ENCODE data around the gene THSD1. TPM values are rescaled to one million over a fixed set of nuclear protein-coding genes. Genes with fewer than 3 reads are reported as not detected.

Gene THSD1
- 27.1 and 29.0 TPM in 2 replicates for total RNA-seq
- 28.5 TPM for polyA plus RNA-seq (2012)

DNA sequence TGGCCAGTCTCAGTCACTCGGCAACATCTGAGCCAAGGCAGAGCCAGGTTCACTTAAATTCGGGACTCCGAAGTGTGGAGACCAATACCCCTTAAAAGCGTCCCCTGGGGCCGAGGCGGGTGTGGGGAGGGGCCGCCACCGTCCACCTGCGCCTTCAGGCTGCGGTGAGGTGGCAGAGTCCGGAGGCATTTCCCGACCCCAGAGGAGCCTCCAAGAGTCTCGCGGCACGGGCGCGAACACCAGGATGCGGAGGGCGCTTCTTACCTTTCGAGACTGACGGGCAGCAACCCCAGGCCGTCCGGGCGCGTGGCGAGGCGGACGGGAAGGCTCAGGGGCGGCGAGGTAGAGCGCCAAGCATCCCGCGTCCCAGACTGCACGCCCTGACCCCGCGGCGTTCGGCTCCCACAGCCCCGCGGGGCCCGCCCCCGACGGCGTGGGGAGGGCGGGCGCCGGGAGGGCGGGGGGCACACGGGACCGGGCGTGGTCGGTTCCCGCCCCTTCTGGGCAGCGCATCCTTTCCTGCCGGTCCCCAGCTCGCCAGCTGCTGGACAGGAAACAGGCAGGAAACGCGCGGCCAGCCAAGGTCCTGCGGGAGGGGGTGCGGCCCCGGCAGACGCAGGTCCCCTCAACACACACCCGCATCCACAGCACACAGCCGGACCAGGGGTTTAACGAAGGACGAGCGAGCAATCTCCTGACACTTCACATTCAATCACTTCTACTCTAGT lies at the start of gene THSD1:
THSD1 (minus strand) TSS at position 406 of the 728 bp plus-strand sequence. CDS start 3,572 bp downstream, outside the sequence.
- peak; percentile 81 for DNase-seq (ENCODE audit: low read depth)

- DNase-seq (ENCODE audit: low read depth): peak; percentile 81
Measured at GRCh38 chr13:52455677-52456041, 49.7 kb upstream of the THSD1 start.

GRCh38 chr13:52454820-52455676 lies 49.1 kb upstream of the THSD1 start, which contains the start of gene CKAP2:
TSS of gene CKAP2 (plus strand) at chr13:52455478. CDS start at chr13:52455557, 79 bp downstream.
- DNase-seq (ENCODE audit: low read depth): peak; percentile 96

DNA sequence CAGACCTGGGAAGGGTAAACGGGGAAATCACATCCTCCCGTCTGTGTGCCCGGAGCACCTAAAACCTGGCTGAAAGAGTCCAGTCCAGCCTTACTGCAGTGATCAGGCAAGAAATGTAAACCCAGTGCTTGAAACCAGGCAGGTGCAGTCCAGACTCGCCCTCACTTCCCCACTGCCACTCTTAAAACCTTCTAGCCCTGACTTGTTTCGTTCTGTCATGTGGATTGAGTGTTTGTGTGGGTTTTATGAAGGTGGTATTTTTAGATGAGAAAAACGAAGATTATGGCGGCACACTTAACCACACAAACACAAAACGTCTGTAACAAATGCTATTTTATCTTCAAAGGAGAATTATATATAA lies 48.5 kb upstream of the THSD1 start:
- peak; percentile 45 for DNase-seq (ENCODE audit: low read depth)

GRCh38 chr13:52452470-52452869 lies 46.5 kb upstream of the THSD1 start:
- no peak for DNase-seq (ENCODE audit: low read depth)

GRCh38 chr13:52451135-52451804 lies 45.3 kb upstream of the THSD1 start:
- no peak for DNase-seq (ENCODE audit: low read depth)

DNA sequence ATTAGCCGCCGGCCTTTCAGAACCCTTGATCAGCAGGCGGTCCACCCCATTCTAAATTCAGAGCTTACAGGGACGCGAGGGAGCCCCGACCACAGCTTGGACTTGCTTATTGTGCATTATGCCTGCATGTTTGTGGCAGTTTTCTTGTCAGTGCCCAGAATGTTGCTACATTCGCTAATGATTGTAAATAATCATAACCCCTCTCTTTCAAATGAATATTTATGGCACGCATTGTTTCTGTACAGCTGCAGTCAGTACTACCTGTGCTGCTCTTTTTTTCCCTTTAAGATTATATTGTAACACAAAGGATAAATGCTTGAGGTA lies 44.8 kb upstream of the THSD1 start:
- no peak for DNase-seq (ENCODE audit: low read depth)

DNA sequence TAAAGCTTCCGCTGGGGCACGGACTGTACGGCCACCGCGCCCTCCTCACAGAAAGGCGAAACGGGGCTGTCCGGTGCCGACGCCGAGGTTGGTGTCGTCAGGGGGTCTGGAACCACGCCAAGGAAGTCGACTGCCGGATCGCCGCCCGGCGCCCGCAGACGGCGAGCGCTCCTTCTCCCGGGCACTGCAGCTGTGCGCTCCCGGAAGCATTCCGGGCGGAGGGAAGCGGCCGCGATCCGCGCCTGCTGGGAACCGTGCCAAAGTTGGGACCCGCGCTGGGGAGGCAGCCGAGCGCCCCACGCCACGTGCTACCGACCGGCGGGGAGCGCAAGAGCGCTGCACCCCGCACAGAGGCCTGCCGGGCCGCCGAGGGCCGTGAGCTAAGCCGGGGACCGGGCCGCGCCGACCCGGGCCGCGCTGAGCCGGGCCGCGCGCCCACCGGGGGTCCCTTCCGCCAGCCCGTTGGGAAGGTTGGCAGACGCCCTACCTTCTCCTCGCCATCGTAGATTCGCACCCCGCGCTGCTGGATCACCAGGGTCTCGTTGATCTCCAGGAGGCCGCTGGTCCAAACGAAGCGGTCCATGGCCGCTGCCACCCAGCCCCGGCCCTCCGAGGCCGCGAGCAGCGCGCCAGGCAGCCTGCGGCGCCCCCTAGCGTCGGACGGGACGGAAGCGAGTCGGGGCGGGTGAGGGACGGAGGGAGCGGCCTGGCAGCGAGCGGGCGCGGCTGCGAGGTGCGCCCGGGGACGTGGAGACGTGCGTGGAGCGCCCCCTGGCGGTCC lies 44.2 kb upstream of the THSD1 start, which contains the start of gene VPS36:
VPS36 (minus strand) TSS at position 623 of the 781 bp plus-strand sequence; CDS start at position 583, 40 bp downstream.
- DNase-seq (ENCODE audit: low read depth): peak; percentile 96

DNA sequence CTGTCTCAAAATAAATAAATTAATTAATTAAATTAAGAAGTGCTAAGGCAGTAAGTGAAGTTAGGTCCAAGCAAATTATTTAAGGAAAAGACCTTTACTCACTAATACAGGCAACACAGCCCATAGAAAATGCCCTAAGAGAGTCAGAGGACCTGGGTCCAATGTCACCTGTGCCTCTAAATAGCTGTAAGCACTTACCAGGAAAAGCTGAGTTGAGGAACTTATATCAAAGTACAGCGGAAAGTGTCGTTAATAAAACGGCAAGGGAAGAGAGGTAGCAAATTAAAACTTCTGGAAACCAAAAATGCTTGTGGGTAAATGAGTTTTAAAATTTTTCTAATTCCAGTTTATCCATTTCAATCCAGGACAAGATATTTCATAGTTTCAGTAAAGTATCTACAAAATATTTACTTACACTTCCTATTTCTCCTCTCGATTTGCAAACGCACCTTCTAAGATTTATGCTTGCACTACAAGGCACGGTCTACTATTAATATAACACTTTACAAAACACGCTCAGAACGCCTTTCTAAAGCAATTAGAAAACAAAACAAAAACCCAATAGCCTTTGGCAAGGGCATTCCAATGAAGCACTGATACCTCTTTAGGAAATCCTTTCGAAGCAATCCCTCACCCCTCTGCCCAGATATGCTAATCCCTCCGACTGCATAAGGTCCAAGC lies 43.5 kb upstream of the THSD1 start:
- DNase-seq (ENCODE audit: low read depth): no peak

DNA sequence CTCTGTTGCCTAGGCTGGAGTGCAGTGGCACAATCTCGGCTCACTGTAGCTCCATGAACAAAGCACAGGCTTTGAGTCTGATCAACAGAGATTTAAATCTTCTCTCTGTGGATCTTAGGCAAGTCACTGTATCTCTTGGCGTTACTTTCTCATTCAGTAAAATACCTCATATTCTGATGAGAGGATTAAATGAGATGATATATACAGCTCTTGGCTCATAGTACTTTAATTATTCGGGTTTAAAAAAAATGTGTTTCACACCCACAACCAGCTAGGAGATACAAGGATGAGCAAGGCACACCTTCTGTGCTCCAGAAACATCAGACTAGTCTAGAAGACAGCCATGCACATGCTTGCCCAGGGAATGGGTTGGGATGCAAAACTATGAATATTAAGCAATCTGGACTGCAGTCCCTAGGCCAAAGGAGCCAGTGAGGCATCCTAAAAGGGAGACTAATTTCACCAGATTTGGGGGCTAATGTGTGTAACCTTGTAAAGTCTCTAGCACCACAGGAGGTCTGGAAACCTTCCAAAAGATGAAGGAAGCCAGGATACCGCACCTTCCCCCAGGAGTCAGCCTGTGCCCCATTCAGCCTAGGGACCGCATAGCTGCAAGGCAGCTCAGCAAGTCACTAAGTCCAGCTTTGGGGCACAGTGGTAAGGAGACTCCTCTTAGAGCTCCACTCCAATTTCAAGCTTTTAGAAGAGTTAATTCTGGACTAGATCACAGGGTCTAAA lies 42.0 kb upstream of the THSD1 start:
- peak; percentile 48 for DNase-seq (ENCODE audit: low read depth)

- DNase-seq (ENCODE audit: low read depth): no peak
Measured at GRCh38 chr13:52447354-52447753, 41.4 kb upstream of the THSD1 start.

- no peak for DNase-seq (ENCODE audit: low read depth)
Measured at GRCh38 chr13:52446265-52446664, 40.3 kb upstream of the THSD1 start.

DNA sequence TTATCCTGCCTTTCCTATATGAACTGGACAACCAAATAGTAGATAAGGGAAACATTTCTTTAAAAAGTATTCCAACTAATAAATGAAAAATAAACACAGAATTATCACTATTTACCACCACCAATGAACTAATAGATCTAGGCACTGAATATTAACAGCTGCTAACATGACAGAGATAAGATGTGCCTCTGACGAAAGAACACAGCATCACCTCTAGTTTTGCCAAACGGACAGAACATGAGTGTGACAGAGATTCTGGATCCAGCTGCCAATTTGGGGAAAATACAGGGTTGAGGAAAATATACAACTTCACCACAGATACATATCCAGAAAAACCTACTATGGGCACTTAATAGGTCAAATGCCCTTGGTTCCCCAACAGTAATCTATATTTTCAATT lies 26.5 kb upstream of the THSD1 start:
- no peak for DNase-seq (ENCODE audit: low read depth)

GRCh38 chr13:52428295-52428694 lies 22.3 kb upstream of the THSD1 start:
- DNase-seq (ENCODE audit: low read depth): no peak

DNA sequence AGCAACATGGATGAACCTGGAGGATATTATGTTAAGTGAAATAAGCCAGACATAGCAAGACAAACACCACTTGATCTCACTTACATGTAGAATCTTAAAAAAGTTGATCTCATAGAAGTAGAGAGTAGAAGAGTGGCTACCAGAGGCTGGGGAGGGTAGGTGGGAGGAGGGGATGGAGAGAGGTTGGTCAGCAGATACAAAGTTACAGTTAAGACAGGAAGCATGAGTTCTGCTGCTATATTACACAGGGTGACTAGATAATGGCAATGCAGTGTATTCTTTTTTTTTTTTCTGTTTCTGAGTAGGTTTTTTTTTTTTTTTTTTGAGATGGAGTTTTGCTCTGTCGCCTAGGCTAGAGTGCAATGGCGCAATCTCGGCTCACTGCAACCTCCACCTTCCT lies 15.2 kb upstream of the THSD1 start:
- DNase-seq (ENCODE audit: low read depth): no peak

- peak; percentile 52 for DNase-seq (ENCODE audit: low read depth)
Measured at GRCh38 chr13:52419080-52419479, 13.1 kb upstream of the THSD1 start.

DNA sequence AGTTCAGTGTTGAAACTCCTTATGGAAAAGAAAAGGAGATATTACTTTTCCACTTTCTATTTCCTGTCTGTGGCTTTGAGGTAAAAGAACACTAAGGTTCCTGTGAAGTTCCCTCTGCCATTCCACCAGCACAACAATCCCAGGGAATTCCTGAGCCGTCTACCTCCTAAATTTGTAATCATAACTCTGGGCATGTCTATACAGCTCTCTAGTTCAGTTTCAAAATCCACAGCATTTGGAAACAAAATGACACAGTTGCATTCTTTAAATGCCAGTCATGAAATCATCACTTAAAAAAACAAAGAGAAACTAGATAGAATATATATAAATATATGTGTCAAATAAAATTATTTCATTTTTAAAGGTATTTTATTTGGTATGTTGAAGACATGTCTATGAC lies 9.0 kb upstream of the THSD1 start:
- DNase-seq (ENCODE audit: low read depth): peak; percentile 42

GRCh38 chr13:52414051-52414450 lies 8.1 kb upstream of the THSD1 start:
- DNase-seq (ENCODE audit: low read depth): no peak

DNA sequence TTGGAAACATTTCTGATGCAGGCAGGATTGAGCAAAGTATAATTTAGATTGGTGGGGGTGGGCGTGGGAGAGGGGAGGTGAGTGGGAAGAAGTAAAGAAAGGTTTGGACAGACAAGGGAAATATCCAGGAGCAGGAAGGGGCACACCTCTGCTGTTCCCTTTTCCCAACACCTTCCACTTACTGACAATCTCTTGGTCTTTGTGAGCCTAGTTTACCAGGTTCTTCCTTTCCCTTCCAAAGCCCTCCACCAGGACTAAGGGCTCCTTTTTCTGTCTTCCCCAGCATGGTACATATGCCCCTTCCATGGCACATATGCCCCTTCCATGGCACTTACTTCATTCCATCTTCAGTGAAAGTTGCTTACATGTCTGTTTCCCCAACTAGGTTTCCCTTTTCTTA lies 6.2 kb upstream of the THSD1 start:
- no peak for DNase-seq (ENCODE audit: low read depth)

GRCh38 chr13:52411629-52412028 lies 5.7 kb upstream of the THSD1 start:
- peak; percentile 48 for DNase-seq (ENCODE audit: low read depth)
